ENCODE results near the gene SNRPB.

Gene SNRPB

DNA sequence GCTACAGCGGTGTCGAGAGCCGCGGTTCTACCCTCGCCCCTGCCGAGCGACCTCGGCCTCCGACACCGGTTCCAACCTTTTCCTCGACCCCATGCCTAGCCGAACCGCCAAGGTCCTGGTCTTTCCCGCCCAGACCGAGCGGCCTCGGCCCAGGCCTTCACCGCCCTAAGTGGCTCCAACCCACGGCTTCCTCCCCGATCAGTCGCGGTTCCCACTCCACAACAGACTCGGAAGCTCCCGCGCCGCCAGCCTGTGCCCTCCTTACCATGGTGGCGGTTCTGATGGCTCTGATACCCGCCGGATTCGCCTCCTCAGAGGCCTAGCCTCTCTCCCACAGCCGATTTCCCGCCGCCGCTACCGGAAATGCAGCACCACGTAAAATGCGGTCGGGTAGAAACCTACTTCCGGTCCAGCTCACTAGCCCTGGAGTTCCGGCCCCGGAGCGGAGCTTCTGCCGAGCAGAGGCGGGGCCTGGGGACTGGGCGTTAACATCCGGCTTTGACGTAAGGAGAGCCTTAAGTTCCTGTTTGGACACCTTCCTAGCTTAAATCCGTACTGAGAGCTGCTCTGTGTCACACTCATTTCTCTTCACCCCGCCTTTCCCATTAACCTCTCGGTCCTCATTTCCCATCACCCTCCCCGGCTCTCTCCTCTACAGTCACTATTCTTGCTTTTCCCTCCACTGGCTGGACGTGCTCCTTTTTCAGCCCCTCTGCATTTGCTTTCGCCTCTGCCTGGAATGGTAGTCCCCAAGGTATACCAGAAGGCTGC is at the start of gene SNRPB:
Gene SNRPB, minus strand, starts transcription at position 367 of the 771 bp plus-strand sequence. Its CDS starts 99 bp downstream, at position 268.
- Histone ChIP-seq H3K27me3 (ENCODE audit: control insufficient read depth, insufficient read depth, low read length) (no peaks in the 10 kb centered on the region), H3K27ac (ENCODE audit: low read length) (no peak within 1 kb of the TSS), H3K4me1 (ENCODE audit: control insufficient read depth, insufficient read depth, low read length) (no peaks in the 10 kb centered on the region; the same call in 1 of the 2 replicates), H3K9me3 (ENCODE audit: control insufficient read depth, insufficient read depth, low read length) (no peaks in the 10 kb centered on the region), H3K4me3 (ENCODE audit: low read length) (peak within 1 kb of the TSS; percentile 81), H3K36me3 (ENCODE audit: control insufficient read depth, insufficient read depth, low read length) (peaks cover 18% of the 10 kb centered on the region; the same call in 1 of the 2 replicates)
- WGBS (ENCODE audit: insufficient coverage, insufficient read length): no CpG with 5 or more reads among the region's 53 CpGs
- DNase-seq (ENCODE audit: low read depth, low spot score): peak; percentile 92

DNA sequence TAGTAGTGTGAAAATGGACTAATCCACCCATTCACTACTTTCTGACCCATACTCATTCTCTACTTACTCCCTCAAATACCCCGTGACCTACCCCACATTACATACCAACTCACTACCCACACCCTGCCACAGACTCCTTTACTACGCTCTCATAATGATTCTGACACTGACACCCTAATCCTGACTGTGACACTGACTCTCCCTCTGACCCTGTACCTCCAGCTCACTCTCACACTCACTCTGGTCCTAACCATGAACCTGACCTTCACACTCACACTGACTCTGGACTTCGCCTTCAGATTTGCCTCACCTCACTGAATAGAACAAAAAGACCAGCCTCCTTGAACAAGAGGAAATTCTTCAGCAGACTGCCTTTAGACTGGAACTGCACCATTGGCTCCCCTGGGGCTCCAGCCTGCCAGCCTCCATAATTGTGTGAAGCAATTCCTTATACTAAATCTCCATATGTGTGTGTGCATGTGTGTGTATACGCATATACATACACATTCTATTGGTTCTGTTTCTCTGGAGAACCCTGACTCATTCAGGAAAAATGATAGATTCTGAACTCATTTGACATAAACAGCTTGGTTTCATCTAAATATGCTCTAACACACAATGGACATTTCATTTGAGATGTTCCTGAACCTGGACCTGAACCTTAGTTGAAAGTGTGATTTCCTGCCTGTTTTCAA is 48.7 kb upstream of the SNRPB start:
- Histone ChIP-seq H3K27me3 (ENCODE audit: control insufficient read depth, insufficient read depth, low read length) (peaks cover 25% of the 10 kb centered on the region), H3K27ac (ENCODE audit: low read length) (no peak overlapping the region), H3K36me3 (ENCODE audit: control insufficient read depth, insufficient read depth, low read length) (no peaks in the 10 kb centered on the region), H3K4me1 (ENCODE audit: control insufficient read depth, insufficient read depth, low read length) (no peaks in the 10 kb centered on the region), H3K4me3 (ENCODE audit: low read length) (no peak overlapping the region), H3K9me3 (ENCODE audit: control insufficient read depth, insufficient read depth, low read length) (no peaks in the 10 kb centered on the region)
- WGBS (ENCODE audit: insufficient coverage, insufficient read length): 100% methylated on average over 2 of the region's 4 CpGs
- no peak for DNase-seq (ENCODE audit: low read depth, low spot score)

DNA sequence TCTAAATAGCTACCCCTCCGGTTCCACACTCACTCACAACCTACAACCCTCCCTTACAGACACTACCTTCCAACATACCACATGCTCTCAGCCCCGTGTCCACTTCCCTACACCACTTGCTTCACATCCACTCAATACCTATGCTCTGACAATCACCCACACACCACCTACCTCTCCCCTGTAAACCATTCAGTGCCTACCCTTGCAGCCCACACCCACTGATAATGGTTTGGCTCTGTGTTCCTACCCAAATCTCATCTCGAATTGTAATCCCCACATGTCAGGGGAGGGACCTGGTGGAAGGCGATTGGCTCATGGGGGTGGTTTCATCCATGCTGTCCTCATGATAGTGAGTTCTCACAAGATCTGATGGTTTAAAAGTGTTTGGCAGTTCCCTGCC is 48.0 kb upstream of the SNRPB start:
- Histone ChIP-seq H3K4me1 (ENCODE audit: control insufficient read depth, insufficient read depth, low read length) (no peaks in the 10 kb centered on the region), H3K27me3 (ENCODE audit: control insufficient read depth, insufficient read depth, low read length) (peaks cover 25% of the 10 kb centered on the region), H3K27ac (ENCODE audit: low read length) (no peak overlapping the region), H3K4me3 (ENCODE audit: low read length) (no peak overlapping the region), H3K9me3 (ENCODE audit: control insufficient read depth, insufficient read depth, low read length) (no peaks in the 10 kb centered on the region), H3K36me3 (ENCODE audit: control insufficient read depth, insufficient read depth, low read length) (no peaks in the 10 kb centered on the region)
- no peak for DNase-seq (ENCODE audit: low read depth, low spot score)
- WGBS (ENCODE audit: insufficient coverage, insufficient read length): 100% methylated on average over 1 of the region's 4 CpGs

DNA sequence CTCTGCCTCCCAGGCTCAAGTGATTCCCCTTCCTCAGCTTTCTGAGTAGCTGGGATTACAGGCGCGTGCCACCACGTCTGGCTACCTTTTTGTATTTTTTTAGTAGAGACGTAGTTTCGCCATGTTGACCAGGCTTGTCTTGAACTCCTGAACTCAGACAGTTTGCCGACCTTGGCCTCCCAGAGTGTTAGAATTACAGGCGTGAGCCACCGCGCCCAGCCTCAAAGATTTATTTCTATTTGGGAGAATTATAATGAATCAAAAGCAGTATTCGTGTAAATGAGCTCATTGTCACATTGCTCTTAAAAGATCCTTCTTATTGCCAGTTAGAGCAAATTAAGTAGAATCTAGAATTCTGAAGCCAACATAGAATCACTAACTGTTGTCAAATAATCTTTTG is 47.5 kb upstream of the SNRPB start:
- no peak overlapping the region for H3K27ac ChIP-seq (ENCODE audit: low read length)
- no peaks in the 10 kb centered on the region for H3K9me3 ChIP-seq (ENCODE audit: control insufficient read depth, insufficient read depth, low read length)
- H3K27me3 ChIP-seq (ENCODE audit: control insufficient read depth, insufficient read depth, low read length): peaks cover 25% of the 10 kb centered on the region
- DNase-seq (ENCODE audit: low read depth, low spot score): no peak
- no peaks in the 10 kb centered on the region for H3K36me3 ChIP-seq (ENCODE audit: control insufficient read depth, insufficient read depth, low read length)
- H3K4me1 ChIP-seq (ENCODE audit: control insufficient read depth, insufficient read depth, low read length): no peaks in the 10 kb centered on the region
- H3K4me3 ChIP-seq (ENCODE audit: low read length): no peak overlapping the region
- whole genome bisulfite sequencing (ENCODE audit: insufficient coverage, insufficient read length): no CpG with 5 or more reads among the region's 10 CpGs

DNA sequence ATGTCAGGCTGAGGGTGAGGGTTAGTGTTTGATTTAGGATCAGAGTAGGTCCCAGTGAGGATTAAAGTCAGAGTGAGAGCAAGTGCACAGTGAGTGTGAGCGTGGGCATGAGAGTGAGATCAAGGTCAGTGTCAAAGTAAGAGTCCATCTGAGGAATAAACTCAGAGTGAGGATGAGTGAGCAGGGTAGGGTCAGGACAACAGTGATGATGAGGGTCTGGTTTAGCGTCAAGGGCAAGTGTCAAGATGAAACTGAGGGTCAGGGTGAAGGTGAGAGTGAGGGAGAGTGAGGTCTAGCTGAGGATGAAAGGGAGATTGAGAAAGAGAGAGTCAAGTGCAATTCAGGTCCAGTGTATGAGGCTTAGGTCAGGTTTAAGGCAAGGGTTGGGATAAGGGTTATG is 45.8 kb upstream of the SNRPB start:
- H3K27me3 ChIP-seq (ENCODE audit: control insufficient read depth, insufficient read depth, low read length): peaks cover 25% of the 10 kb centered on the region
- WGBS (ENCODE audit: insufficient coverage, insufficient read length): no CpG with 5 or more reads among the region's 2 CpGs
- no peak for DNase-seq (ENCODE audit: low read depth, low spot score)
- H3K4me3 ChIP-seq (ENCODE audit: low read length): no peak overlapping the region
- H3K27ac ChIP-seq (ENCODE audit: low read length): no peak overlapping the region
- H3K4me1 ChIP-seq (ENCODE audit: control insufficient read depth, insufficient read depth, low read length): no peaks in the 10 kb centered on the region
- H3K36me3 ChIP-seq (ENCODE audit: control insufficient read depth, insufficient read depth, low read length): no peaks in the 10 kb centered on the region
- no peaks in the 10 kb centered on the region for H3K9me3 ChIP-seq (ENCODE audit: control insufficient read depth, insufficient read depth, low read length)

DNA sequence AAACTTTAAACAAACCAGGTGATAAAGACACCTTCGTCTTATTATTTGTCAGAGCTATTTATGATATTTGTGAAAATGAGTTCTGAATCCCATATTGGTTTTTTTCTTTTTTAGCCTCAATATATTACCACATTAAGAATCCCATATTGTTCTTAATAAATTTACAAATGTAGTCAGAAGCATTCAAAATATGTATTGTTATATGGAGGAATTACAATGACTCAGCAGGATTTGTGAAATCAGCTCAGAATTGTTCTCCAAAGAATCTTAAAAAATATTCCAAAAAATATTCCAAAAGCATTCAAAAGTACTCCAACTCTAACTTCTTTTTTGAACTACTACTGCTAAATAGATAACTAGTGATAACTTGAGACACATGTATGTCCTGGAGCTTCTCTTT is 44.6 kb upstream of the SNRPB start:
- Histone ChIP-seq H3K27ac (ENCODE audit: low read length) (no peak overlapping the region), H3K4me3 (ENCODE audit: low read length) (no peak overlapping the region), H3K4me1 (ENCODE audit: control insufficient read depth, insufficient read depth, low read length) (no peaks in the 10 kb centered on the region), H3K9me3 (ENCODE audit: control insufficient read depth, insufficient read depth, low read length) (no peaks in the 10 kb centered on the region), H3K27me3 (ENCODE audit: control insufficient read depth, insufficient read depth, low read length) (peaks cover 29% of the 10 kb centered on the region), H3K36me3 (ENCODE audit: control insufficient read depth, insufficient read depth, low read length) (no peaks in the 10 kb centered on the region)
- no CpG with 5 or more reads among the region's 1 CpG for WGBS (ENCODE audit: insufficient coverage, insufficient read length)
- no peak for DNase-seq (ENCODE audit: low read depth, low spot score)

DNA sequence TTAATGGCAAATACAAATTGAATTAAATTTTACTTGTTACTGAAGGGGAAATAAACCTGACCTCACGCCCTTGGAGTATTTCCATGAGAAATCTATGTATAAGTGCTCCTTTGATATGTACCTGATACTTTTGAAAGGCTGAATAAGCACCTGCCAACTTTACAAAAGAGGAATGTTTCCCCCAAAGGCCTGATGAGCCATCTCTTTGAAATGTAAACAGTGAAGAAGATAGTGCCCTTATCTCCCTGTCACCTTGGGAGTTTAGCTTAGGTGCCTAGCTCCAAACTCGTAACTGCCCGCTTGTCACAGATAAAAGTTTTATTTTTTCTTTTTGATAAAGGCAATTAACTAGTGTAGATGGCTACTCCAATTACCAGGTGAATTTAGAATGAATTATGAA is 39.2 kb upstream of the SNRPB start:
- Histone ChIP-seq H3K27ac (ENCODE audit: low read length) (no peak overlapping the region), H3K4me1 (ENCODE audit: control insufficient read depth, insufficient read depth, low read length) (no peaks in the 10 kb centered on the region), H3K36me3 (ENCODE audit: control insufficient read depth, insufficient read depth, low read length) (no peaks in the 10 kb centered on the region), H3K9me3 (ENCODE audit: control insufficient read depth, insufficient read depth, low read length) (no peaks in the 10 kb centered on the region), H3K4me3 (ENCODE audit: low read length) (no peak overlapping the region), H3K27me3 (ENCODE audit: control insufficient read depth, insufficient read depth, low read length) (peaks cover 32% of the 10 kb centered on the region)
- no peak for DNase-seq (ENCODE audit: low read depth, low spot score)
- no CpG with 5 or more reads among the region's 3 CpGs for WGBS (ENCODE audit: insufficient coverage, insufficient read length)

DNA sequence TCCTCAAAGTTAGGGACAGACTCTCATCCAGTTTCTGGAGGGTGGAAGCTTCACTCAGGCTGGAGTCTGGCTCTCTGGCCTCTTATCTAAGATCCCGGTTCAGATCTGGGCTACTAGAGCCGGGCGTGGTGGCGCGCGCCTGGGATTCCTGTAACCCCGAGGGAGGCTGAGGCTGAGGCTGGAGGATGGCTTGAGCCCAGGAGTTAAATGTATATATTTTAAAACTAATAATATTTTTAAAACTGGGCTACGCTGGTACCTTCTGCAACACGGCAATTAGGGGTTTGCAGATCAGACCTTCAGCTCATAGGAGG is 38.8 kb upstream of the SNRPB start:
- no peaks in the 10 kb centered on the region for H3K4me1 ChIP-seq (ENCODE audit: control insufficient read depth, insufficient read depth, low read length)
- WGBS (ENCODE audit: insufficient coverage, insufficient read length): no CpG with 5 or more reads among the region's 9 CpGs
- peaks cover 30% of the 10 kb centered on the region for H3K27me3 ChIP-seq (ENCODE audit: control insufficient read depth, insufficient read depth, low read length)
- peak overlapping the region; percentile 44; the same call in 1 of the 2 replicates for H3K4me3 ChIP-seq (ENCODE audit: low read length)
- H3K27ac ChIP-seq (ENCODE audit: low read length): no peak overlapping the region
- no peaks in the 10 kb centered on the region for H3K9me3 ChIP-seq (ENCODE audit: control insufficient read depth, insufficient read depth, low read length)
- no peak for DNase-seq (ENCODE audit: low read depth, low spot score)
- H3K36me3 ChIP-seq (ENCODE audit: control insufficient read depth, insufficient read depth, low read length): no peaks in the 10 kb centered on the region

DNA sequence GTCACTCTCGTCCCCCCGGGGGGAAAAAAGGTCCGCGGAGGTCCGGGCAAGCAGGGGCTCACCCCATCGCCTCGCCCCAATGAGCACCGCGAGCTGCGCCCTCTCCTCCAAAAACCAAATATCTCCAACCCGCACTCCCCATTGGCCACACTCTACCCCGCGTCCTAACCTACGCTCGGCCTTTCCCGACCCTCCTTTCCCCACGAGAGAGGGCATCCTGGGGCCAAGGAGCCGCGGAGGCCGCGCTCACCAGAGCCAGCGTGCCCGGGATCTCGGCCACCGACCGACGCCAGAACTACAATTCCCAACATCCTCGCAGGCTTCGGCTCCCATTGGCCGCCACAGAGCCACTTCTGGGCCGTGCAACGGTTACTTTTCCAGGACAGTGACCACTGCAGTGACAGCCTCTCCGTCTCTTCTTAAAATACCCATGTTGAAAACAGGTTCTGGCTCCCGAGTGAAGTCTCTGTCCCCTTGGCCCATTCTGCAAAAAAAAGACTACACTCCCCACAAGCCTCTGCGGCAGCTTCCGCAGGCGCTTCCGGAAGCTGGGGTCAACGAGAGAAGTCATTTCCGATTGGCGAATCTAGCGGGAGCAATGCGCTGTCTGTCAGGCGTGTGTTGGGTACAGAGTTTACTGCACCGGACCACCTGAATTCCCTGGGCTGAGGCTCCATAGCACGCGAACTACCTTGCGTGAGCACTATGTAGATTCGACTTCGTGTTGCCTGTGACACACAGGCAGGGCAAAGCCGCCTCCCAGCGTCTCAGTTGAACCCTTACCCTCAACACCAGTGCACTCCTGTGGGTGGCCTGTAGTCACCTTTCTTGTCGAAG is 38.3 kb upstream of the SNRPB start, which contains the start of gene ZNF343:
Gene ZNF343, minus strand, starts transcription at position 285 of the 837 bp plus-strand sequence. CDS start 15,020 bp downstream, outside the sequence.
- Histone ChIP-seq H3K4me1 (ENCODE audit: control insufficient read depth, insufficient read depth, low read length) (no peaks in the 10 kb centered on the region), H3K9me3 (ENCODE audit: control insufficient read depth, insufficient read depth, low read length) (no peaks in the 10 kb centered on the region), H3K36me3 (ENCODE audit: control insufficient read depth, insufficient read depth, low read length) (no peaks in the 10 kb centered on the region), H3K27ac (ENCODE audit: low read length) (no peak within 1 kb of the TSS), H3K4me3 (ENCODE audit: low read length) (peak within 1 kb of the TSS; percentile 44; the same call in 1 of the 2 replicates), H3K27me3 (ENCODE audit: control insufficient read depth, insufficient read depth, low read length) (peaks cover 30% of the 10 kb centered on the region)
- WGBS (ENCODE audit: insufficient coverage, insufficient read length): no CpG with 5 or more reads among the region's 53 CpGs
- DNase-seq (ENCODE audit: low read depth, low spot score): no peak
